ENCODE measurements around the gene SSBP1. TPM values are rescaled to one million over a fixed set of nuclear protein-coding genes. Genes with fewer than 3 reads are reported as not detected.

Gene SSBP1
- total and polyA plus RNA-seq, 2 experiments from 2014 or later: 283 to 1,006 TPM

DNA sequence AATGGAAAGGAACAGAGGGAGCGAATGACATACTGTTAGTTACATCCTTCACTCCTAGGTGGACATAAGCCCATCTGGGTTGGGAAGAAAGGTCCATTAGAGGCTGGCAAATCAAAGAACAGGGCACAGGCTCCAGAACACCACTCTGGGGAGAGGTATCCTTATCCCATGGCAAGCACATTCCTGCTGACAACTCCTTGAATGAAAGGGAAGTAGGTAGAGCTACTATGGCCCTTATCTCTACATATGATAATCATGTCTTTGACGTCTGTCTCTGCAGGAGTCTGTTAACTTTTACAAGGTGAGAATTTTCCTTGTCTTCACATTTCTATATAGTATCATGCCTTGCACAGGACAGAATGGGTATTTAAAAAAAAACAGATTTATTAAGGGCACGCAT, 46.6 kb upstream of the SSBP1 start (continued):
- TF ChIP-seq ZNF114 (CRISPR knock-in tag; IDR thresholded peaks at IDR 0.05): no peak
- TF ChIP-seq STAT1 (IDR thresholded peaks at IDR 0.05; ENCODE audit: unreplicated experiment): no peak
- no peak for TF ChIP-seq EZH2 (IDR thresholded peaks at IDR 0.05; ENCODE audit: low read depth, unreplicated experiment)
- no peak for TF ChIP-seq CREB1 (CRISPR knock-in tag; IDR thresholded peaks at IDR 0.05; ENCODE audit: low read depth)
- no peak for TF ChIP-seq NANOG (IDR thresholded peaks at IDR 0.05; ENCODE audit: borderline replicate concordance)

DNA sequence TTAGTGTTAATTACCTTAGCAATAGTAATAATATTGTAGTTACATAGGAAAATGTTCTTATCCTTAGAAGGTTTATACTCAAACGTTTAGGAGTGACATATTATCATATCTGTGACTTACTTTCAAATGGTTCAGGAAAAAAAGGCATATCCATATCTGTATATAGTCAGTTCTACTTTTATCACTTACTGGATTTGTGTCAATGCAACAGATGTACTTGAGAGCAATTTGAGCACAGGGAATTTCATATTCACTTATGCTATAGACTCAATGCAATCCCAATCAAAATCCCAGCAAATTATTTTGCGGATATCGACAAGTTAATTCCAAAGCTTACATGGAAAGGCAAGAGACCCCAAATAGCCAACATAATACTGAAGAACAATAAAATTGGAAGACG, 46.2 kb upstream of the SSBP1 start:
- Mint-ChIP-seq H3K4me1 (peaks cover 53% of the 10 kb centered on the region), H3K9me3 (no peaks in the 10 kb centered on the region), H3K36me3 (ENCODE audit: low read depth) (no peaks in the 10 kb centered on the region), H3K27ac (no peak overlapping the region), H3K4me3 (no peak overlapping the region), H3K27me3 (ENCODE audit: insufficient read depth, low read depth, poor library complexity) (no peaks in the 10 kb centered on the region)
- TF ChIP-seq, protein P1, sequence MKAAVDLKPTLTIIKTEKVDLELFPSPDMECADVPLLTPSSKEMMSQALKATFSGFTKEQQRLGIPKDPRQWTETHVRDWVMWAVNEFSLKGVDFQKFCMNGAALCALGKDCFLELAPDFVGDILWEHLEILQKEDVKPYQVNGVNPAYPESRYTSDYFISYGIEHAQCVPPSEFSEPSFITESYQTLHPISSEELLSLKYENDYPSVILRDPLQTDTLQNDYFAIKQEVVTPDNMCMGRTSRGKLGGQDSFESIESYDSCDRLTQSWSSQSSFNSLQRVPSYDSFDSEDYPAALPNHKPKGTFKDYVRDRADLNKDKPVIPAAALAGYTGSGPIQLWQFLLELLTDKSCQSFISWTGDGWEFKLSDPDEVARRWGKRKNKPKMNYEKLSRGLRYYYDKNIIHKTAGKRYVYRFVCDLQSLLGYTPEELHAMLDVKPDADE (IDR thresholded peaks at IDR 0.05): no peak
- no peak for TF ChIP-seq CREB1 (CRISPR knock-in tag; IDR thresholded peaks at IDR 0.05; ENCODE audit: low read depth)
- no peak for TF ChIP-seq ZNF331 (CRISPR knock-in tag; IDR thresholded peaks at IDR 0.05; ENCODE audit: low read depth)
- no peak for TF ChIP-seq EZH2 (IDR thresholded peaks at IDR 0.05; ENCODE audit: low read depth, unreplicated experiment)
- no peak for TF ChIP-seq STAT1 (IDR thresholded peaks at IDR 0.05; ENCODE audit: unreplicated experiment)
- TF ChIP-seq ZNF114 (CRISPR knock-in tag; IDR thresholded peaks at IDR 0.05): no peak
- no peak for TF ChIP-seq JUNB (IDR thresholded peaks at IDR 0.05; ENCODE audit: unreplicated experiment)
- no peak for TF ChIP-seq NANOG (IDR thresholded peaks at IDR 0.05; ENCODE audit: borderline replicate concordance)
- TF ChIP-seq POLR2AphosphoS5 (IDR thresholded peaks at IDR 0.05; ENCODE audit: low read depth): no peak
- TF ChIP-seq, protein P2, sequence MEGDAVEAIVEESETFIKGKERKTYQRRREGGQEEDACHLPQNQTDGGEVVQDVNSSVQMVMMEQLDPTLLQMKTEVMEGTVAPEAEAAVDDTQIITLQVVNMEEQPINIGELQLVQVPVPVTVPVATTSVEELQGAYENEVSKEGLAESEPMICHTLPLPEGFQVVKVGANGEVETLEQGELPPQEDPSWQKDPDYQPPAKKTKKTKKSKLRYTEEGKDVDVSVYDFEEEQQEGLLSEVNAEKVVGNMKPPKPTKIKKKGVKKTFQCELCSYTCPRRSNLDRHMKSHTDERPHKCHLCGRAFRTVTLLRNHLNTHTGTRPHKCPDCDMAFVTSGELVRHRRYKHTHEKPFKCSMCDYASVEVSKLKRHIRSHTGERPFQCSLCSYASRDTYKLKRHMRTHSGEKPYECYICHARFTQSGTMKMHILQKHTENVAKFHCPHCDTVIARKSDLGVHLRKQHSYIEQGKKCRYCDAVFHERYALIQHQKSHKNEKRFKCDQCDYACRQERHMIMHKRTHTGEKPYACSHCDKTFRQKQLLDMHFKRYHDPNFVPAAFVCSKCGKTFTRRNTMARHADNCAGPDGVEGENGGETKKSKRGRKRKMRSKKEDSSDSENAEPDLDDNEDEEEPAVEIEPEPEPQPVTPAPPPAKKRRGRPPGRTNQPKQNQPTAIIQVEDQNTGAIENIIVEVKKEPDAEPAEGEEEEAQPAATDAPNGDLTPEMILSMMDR (conservative IDR thresholded peaks at IDR 0.05; ENCODE audit: low read depth in 2 of 2): no peak
- TF ChIP-seq EZH2phosphoT487 (IDR thresholded peaks at IDR 0.05; ENCODE audit: unreplicated experiment): no peak
- TF ChIP-seq, protein P3, sequence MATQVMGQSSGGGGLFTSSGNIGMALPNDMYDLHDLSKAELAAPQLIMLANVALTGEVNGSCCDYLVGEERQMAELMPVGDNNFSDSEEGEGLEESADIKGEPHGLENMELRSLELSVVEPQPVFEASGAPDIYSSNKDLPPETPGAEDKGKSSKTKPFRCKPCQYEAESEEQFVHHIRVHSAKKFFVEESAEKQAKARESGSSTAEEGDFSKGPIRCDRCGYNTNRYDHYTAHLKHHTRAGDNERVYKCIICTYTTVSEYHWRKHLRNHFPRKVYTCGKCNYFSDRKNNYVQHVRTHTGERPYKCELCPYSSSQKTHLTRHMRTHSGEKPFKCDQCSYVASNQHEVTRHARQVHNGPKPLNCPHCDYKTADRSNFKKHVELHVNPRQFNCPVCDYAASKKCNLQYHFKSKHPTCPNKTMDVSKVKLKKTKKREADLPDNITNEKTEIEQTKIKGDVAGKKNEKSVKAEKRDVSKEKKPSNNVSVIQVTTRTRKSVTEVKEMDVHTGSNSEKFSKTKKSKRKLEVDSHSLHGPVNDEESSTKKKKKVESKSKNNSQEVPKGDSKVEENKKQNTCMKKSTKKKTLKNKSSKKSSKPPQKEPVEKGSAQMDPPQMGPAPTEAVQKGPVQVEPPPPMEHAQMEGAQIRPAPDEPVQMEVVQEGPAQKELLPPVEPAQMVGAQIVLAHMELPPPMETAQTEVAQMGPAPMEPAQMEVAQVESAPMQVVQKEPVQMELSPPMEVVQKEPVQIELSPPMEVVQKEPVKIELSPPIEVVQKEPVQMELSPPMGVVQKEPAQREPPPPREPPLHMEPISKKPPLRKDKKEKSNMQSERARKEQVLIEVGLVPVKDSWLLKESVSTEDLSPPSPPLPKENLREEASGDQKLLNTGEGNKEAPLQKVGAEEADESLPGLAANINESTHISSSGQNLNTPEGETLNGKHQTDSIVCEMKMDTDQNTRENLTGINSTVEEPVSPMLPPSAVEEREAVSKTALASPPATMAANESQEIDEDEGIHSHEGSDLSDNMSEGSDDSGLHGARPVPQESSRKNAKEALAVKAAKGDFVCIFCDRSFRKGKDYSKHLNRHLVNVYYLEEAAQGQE (IDR thresholded peaks at IDR 0.05; ENCODE audit: unreplicated experiment): no peak
- TF ChIP-seq, protein P4, sequence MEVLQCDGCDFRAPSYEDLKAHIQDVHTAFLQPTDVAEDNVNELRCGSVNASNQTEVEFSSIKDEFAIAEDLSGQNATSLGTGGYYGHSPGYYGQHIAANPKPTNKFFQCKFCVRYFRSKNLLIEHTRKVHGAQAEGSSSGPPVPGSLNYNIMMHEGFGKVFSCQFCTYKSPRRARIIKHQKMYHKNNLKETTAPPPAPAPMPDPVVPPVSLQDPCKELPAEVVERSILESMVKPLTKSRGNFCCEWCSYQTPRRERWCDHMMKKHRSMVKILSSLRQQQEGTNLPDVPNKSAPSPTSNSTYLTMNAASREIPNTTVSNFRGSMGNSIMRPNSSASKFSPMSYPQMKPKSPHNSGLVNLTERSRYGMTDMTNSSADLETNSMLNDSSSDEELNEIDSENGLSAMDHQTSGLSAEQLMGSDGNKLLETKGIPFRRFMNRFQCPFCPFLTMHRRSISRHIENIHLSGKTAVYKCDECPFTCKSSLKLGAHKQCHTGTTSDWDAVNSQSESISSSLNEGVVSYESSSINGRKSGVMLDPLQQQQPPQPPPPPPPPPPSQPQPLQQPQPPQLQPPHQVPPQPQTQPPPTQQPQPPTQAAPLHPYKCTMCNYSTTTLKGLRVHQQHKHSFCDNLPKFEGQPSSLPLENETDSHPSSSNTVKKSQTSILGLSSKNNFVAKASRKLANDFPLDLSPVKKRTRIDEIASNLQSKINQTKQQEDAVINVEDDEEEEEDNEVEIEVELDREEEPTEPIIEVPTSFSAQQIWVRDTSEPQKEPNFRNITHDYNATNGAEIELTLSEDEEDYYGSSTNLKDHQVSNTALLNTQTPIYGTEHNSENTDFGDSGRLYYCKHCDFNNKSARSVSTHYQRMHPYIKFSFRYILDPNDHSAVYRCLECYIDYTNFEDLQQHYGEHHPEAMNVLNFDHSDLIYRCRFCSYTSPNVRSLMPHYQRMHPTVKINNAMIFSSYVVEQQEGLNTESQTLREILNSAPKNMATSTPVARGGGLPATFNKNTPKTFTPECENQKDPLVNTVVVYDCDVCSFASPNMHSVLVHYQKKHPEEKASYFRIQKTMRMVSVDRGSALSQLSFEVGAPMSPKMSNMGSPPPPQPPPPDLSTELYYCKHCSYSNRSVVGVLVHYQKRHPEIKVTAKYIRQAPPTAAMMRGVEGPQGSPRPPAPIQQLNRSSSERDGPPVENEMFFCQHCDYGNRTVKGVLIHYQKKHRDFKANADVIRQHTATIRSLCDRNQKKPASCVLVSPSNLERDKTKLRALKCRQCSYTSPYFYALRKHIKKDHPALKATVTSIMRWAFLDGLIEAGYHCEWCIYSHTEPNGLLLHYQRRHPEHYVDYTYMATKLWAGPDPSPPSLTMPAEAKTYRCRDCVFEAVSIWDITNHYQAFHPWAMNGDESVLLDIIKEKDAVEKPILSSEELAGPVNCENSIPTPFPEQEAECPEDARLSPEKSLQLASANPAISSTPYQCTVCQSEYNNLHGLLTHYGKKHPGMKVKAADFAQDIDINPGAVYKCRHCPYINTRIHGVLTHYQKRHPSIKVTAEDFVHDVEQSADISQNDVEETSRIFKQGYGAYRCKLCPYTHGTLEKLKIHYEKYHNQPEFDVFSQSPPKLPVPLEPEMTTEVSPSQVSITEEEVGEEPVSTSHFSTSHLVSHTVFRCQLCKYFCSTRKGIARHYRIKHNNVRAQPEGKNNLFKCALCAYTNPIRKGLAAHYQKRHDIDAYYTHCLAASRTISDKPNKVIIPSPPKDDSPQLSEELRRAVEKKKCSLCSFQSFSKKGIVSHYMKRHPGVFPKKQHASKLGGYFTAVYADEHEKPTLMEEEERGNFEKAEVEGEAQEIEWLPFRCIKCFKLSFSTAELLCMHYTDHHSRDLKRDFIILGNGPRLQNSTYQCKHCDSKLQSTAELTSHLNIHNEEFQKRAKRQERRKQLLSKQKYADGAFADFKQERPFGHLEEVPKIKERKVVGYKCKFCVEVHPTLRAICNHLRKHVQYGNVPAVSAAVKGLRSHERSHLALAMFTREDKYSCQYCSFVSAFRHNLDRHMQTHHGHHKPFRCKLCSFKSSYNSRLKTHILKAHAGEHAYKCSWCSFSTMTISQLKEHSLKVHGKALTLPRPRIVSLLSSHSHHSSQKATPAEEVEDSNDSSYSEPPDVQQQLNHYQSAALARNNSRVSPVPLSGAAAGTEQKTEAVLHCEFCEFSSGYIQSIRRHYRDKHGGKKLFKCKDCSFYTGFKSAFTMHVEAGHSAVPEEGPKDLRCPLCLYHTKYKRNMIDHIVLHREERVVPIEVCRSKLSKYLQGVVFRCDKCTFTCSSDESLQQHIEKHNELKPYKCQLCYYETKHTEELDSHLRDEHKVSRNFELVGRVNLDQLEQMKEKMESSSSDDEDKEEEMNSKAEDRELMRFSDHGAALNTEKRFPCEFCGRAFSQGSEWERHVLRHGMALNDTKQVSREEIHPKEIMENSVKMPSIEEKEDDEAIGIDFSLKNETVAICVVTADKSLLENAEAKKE (CRISPR knock-in tag; IDR thresholded peaks at IDR 0.05): no peak
- Histone ChIP-seq H3K79me2 (replicated peaks; ENCODE audit: insufficient read depth) (peaks cover 77% of the 10 kb centered on the region), H3K4me1 (ENCODE audit: insufficient read depth) (peaks cover 36% of the 10 kb centered on the region), H3K4me3 (no peak overlapping the region), H3K36me3 (ENCODE audit: insufficient read depth) (no peaks in the 10 kb centered on the region), H3F3A (replicated peaks; ENCODE audit: low read depth) (no peaks in the 10 kb centered on the region), H3K4me2 (0 out of 2 replicates have a peak overlapping the region, but pooled peaks have one; percentile 11), H4K20me1 (replicated peaks; ENCODE audit: insufficient read depth) (peaks cover 11% of the 10 kb centered on the region; the same call in 1 of the 2 replicates), H3K9me2 (ENCODE audit: insufficient read depth) (no peaks in the 10 kb centered on the region), H3K27ac (ENCODE audit: low read depth) (no peak overlapping the region), H3K27me3 (ENCODE audit: insufficient read depth) (no peaks in the 10 kb centered on the region), H2AFZ (no peak overlapping the region)
- no peak for ATAC-seq
- no peak for DNase-seq (ENCODE audit: low spot score)
